K562 (cell line): ENCODE results near the gene CAMK1D. TPM values are rescaled to one million over a fixed set of nuclear protein-coding genes. Genes with fewer than 3 reads are reported as not detected.

Source experiments
- ATAC-seq: fragments of 200-7000 bp; cut with Tn5 transposase; 3 replicates; pipeline ENCODE4 v1.9.1; 2020; ENCODE audit warnings: moderate library complexity
- BruUV-seq: library from RNA; stranded (reverse); fragments of 400-500 nt; replicated peaks from 2 replicates; lab custom pipeline; 2021; lab: Mats Ljungman, UMichigan
- CTCF ChIA-PET: fragments of 300-600 bp; formaldehyde crosslinking; extraction: SDS; loops from one replicate; lab custom pipeline; 2021; ENCODE audit warnings: low intra/inter-chr PET ratio; lab: Yijun Ruan, JAX
- POLR2A ChIA-PET: fragments of 300-600, 350-650 bp; sonication (Branson Sonifier 250); formaldehyde crosslinking; extraction: SDS; loops from one replicate; lab custom pipeline; 2021; ENCODE audit warnings: antibody characterized with exemption, inconsistent platforms; lab: Yijun Ruan, JAX
- DNase-seq, 4 experiments: peaks; one replicate each; pipeline versions ENCODE4 v3.0.0 to v3.0.0-alpha.2; 2011 to 2018; ENCODE audit warnings: low spot score in 3 of 4, mixed read lengths in 3 of 4; ENCODE audit errors: extremely low read depth in 1 of 4
- FAIRE-seq: peaks from 2 replicates; lab custom pipeline; 2011; peaks lifted over from hg19 to GRCh38; lab: Jason Lieb, UNC
- H2AFZ ChIP-seq: 2 replicates; pipeline ENCODE4 v1.6.0; 2011; ENCODE audit warnings: low read depth, low read length, control low read depth, inconsistent platforms
- H3K27ac ChIP-seq: fragments of 200-600 bp; 3 replicates; pipeline ENCODE4 v1.8.0; 2011; ENCODE audit warnings: low read depth, mild to moderate bottlenecking, control low read depth, inconsistent platforms, low read length, moderate library complexity, mixed read lengths; ENCODE audit errors: extremely low read depth
- H3K27me3 ChIP-seq, 2 experiments: fragments of 300-600 bp in 1 of 2; 2 replicates in 1 of 2; 3 replicates in 1 of 2; pipeline versions ENCODE4 v1.6.0 to v1.8.0; 2011; ENCODE audit warnings: inconsistent platforms in 2 of 2, low read length in 2 of 2, mild to moderate bottlenecking in 1 of 2, mixed read lengths in 1 of 2, moderate library complexity in 1 of 2; ENCODE audit not compliant: control insufficient read depth in 2 of 2, insufficient read depth in 2 of 2
- H3K36me3 ChIP-seq: fragments of 300-600 bp; 3 replicates; pipeline ENCODE4 v1.8.0; 2011; ENCODE audit warnings: mild to moderate bottlenecking, low read length, inconsistent platforms; ENCODE audit not compliant: control insufficient read depth, insufficient read depth
- H3K4me1 ChIP-seq, 2 experiments: fragments of 200-600 bp in 1 of 2; replicated peaks in 1 of 2; 2 replicates in 1 of 2; 3 replicates in 1 of 2; pipeline versions ENCODE4 v1.5.1 to v1.8.0; 2011; ENCODE audit warnings: inconsistent platforms in 2 of 2, low read length in 2 of 2, mild to moderate bottlenecking in 1 of 2, mixed read lengths in 1 of 2, moderate library complexity in 1 of 2; ENCODE audit not compliant: control insufficient read depth in 2 of 2, insufficient read depth in 2 of 2
- H3K4me2 ChIP-seq: 2 replicates; pipeline ENCODE4 v1.6.1; 2011; ENCODE audit warnings: low read length, control low read depth, inconsistent platforms, mixed read lengths; ENCODE audit not compliant: insufficient read depth
- H3K4me3 ChIP-seq: fragments of 200-600 bp; sonication (generic), shearing (Covaris generic); 2 replicates; pipeline ENCODE4 v1.5.1; 2016; ENCODE audit warnings: control low read depth, inconsistent platforms
- H3K79me2 ChIP-seq: fragments of 200-600 bp; 3 replicates; pipeline ENCODE4 v1.8.0; 2011; ENCODE audit warnings: low read length, inconsistent platforms; ENCODE audit not compliant: control insufficient read depth, insufficient read depth
- H3K9ac ChIP-seq, 2 experiments: 2 replicates each; pipeline versions ENCODE4 v1.6.0 to v1.6.1; 2011; ENCODE audit warnings: low read depth in 2 of 2, low read length in 2 of 2, control low read depth in 1 of 2, inconsistent platforms in 1 of 2, mild to moderate bottlenecking in 1 of 2, mixed read lengths in 1 of 2; ENCODE audit not compliant: insufficient read depth in 1 of 2
- H3K9me1 ChIP-seq: one replicate; pipeline ENCODE4 v1.6.0; 2011; ENCODE audit warnings: inconsistent platforms, mild to moderate bottlenecking, low read length, moderate library complexity; ENCODE audit not compliant: control insufficient read depth, insufficient read depth
- H3K9me3 ChIP-seq: replicated peaks from 2 replicates; pipeline ENCODE4 v1.5.1; 2011; ENCODE audit warnings: low read depth, low read length, inconsistent platforms; ENCODE audit not compliant: control insufficient read depth, insufficient read depth
- H4K20me1 ChIP-seq: replicated peaks from 2 replicates; pipeline ENCODE4 v1.6.1; 2011; ENCODE audit warnings: low read length, inconsistent platforms, mixed read lengths; ENCODE audit not compliant: control insufficient read depth, insufficient read depth
- BCL6 ChIP-seq: fragments of 250-450 bp; sonication (Bioruptor Pico); IDR thresholded peaks from 2 replicates; pipeline ENCODE4 v1.4.0; 2020
- FOXA3 ChIP-seq, 2 experiments: fragments of 450-650 bp in 1 of 2; sonication (generic) in 1 of 2; formaldehyde crosslinking; IDR thresholded peaks in 1 of 2; conservative IDR thresholded peaks in 1 of 2; 2 replicates each; pipeline versions ENCODE4 v1.4.0 to v1.8.0; 2020 to 2022; ENCODE audit warnings: mild to moderate bottlenecking in 2 of 2, missing genetic modification reagents in 1 of 2
- MEF2A ChIP-seq: IDR thresholded peaks from 2 replicates; pipeline ENCODE4 v1.6.1; 2011; ENCODE audit warnings: low read depth, mild to moderate bottlenecking, low read length, moderate library complexity; ENCODE audit not compliant: control insufficient read depth
- ZNF589 ChIP-seq: fragments of 200-800 bp; sonication (Bioruptor generic); IDR thresholded peaks from 2 replicates; pipeline ENCODE4 v1.6.1; 2016; ENCODE audit warnings: low read depth, missing genetic modification characterization, missing compliant biosample characterization
- WGBS: fragments of 100-300 bp; shearing (Covaris generic); methylation state at CpG from one replicate; pipeline ENCODE4 v1.1.6; 2016; ENCODE audit warnings: low coverage, mixed read lengths; ENCODE audit not compliant: insufficient coverage; ENCODE audit errors: missing lambda C conversion rate; 5-methylcytosine and 5-hydroxymethylcytosine counted together
- in situ Hi-C: fragments of 300-500 bp; cut with MboI; formaldehyde crosslinking; loops from 4 replicates; pipeline ENCODE4 v1.15.0; 2018; ENCODE audit warnings: inconsistent platforms, mixed read lengths
- intact Hi-C: fragments of 100-400 bp; cut with micrococcal nuclease; formaldehyde crosslinking; loops from 2 replicates; pipeline ENCODE4 v1.14.2; 2022
- polyA plus RNA-seq, 8 experiments: library from polyadenylated mRNA; depleted of rRNA in 4 of 8; stranded (reverse) in 5 of 8; unstranded in 3 of 8; fragments of >200 nt; fragmentation: Nextera tagmentation in 2 of 8; fragmentation: Illumina TruSeq in 1 of 8; extraction: Ambion mirVana in 2 of 8; extraction: Trizol in 1 of 8; gene quantifications; 2 replicates each; pipeline versions ENCODE4 v1.2.1 to v1.2.3, GENCODE V29; 2011 to 2014; ENCODE audit warnings: inconsistent platforms in 1 of 8, missing spikeins in 1 of 8
- total RNA-seq, 7 experiments: library from RNA; depleted of rRNA in 6 of 7; stranded (reverse); fragments of >200 nt in 6 of 7; fragmentation: Illumina TruSeq in 2 of 7; extraction: Trizol in 2 of 7; gene quantifications; 2 replicates each; pipeline versions ENCODE4 v1.2.1 to v1.2.3, GENCODE V29; 2011 to 2021; ENCODE audit warnings: low replicate concordance in 1 of 7
- TF ChIP-seq, protein P1 (sequence below): fragments of 250-450 bp; sonication (Bioruptor Pico); IDR thresholded peaks from 2 replicates; pipeline ENCODE4 v1.5.0; 2020; ENCODE audit warnings: mild to moderate bottlenecking

CAMK1D gene
- total and polyA plus RNA-seq, 9 of the 15 experiments (the other 6 are each of a cell fraction or from before 2014, with no cell fraction given) = 0.12 to 0.24 (median 0.20) TPM; not detected in 5

DNA sequence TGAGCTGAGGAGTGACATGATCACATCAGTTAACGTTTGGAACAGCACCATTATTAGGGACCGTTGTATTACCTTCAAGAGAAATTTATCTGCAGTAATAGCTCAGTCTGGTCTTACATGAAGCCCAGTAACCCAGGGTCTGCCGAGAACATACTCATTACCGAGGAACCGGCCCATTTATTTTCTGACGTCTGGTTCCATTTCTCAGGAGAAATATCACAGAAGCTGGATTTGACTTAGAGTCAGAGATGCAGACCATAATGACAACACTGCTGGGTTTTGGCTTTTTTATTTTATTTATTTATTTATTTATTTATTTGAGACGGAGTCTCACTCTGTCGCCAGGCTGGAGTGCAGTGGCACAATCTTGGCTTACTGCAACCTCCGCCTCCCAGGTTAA is 489.0 kb downstream of the CAMK1D start:
- no peak overlapping the region for H3K9ac ChIP-seq
- POLR2A ChIA-PET = interaction anchor here (1.4 kb wide), 1 partner anchor 8 kb away, joined by 4 read pairs; no protein-coding TSS in a partner anchor
- H3K27me3 ChIP-seq = peaks cover 16 to 53% of the 10 kb centered on the region in 2 experiments
- FAIRE-seq (no peak), DNase-seq (no peak), ATAC-seq (no peak)
- H3K79me2 ChIP-seq = no peaks in the 10 kb centered on the region
- WGBS = 2% methylated on average over 9 of the region's 9 CpGs
- CTCF ChIA-PET = no interaction called here
- H3K4me3 ChIP-seq = no peak overlapping the region
- BruUV-seq = no TSS peak
- no peak overlapping the region for H3K4me2 ChIP-seq
- intact Hi-C loops = no loop called here
- in situ Hi-C loops = no loop called here
- H3K27ac ChIP-seq = no peak overlapping the region
- peaks cover 3% of the 10 kb centered on the region; the same call in 1 of the 2 replicates for H4K20me1 ChIP-seq
- peaks cover 0 to 3% of the 10 kb centered on the region in 2 experiments; a peak in 1 of 5 replicates for H3K4me1 ChIP-seq
- H2AFZ ChIP-seq = no peak overlapping the region
- no peaks in the 10 kb centered on the region for H3K9me3 ChIP-seq
- H3K9me1 ChIP-seq = no peaks in the 10 kb centered on the region
- TF ChIP-seq, protein P1, sequence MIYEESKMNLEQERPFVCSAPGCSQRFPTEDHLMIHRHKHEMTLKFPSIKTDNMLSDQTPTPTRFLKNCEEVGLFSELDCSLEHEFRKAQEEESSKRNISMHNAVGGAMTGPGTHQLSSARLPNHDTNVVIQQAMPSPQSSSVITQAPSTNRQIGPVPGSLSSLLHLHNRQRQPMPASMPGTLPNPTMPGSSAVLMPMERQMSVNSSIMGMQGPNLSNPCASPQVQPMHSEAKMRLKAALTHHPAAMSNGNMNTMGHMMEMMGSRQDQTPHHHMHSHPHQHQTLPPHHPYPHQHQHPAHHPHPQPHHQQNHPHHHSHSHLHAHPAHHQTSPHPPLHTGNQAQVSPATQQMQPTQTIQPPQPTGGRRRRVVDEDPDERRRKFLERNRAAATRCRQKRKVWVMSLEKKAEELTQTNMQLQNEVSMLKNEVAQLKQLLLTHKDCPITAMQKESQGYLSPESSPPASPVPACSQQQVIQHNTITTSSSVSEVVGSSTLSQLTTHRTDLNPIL (CRISPR knock-in tag) = no peak
- no peak for TF ChIP-seq ZNF589 (CRISPR knock-in tag)
- no peak for TF ChIP-seq FOXA3 (CRISPR knock-in tag; conservative IDR thresholded peaks at IDR 0.05 in 1 of 2, IDR thresholded peaks at IDR 0.05 in 1 of 2)
- TF ChIP-seq MEF2A = no peak
- no peak for TF ChIP-seq BCL6 (CRISPR knock-in tag)
- no peaks in the 10 kb centered on the region for H3K36me3 ChIP-seq
